T-cell (primary cell): ENCODE measurements around the gene ZP4. TPM values are rescaled to one million over a fixed set of nuclear protein-coding genes. Genes with fewer than 3 reads are reported as not detected.

ENCODE experiments used
- ATAC-seq, 4 experiments: fragments of 200-7000 bp in 3 of 4; fragments of 150-1000 bp in 1 of 4; cut with Tn5 transposase; replicated peaks in 1 of 4; 1 replicate in 3 of 4; 2 replicates in 1 of 4; pipeline ENCODE4 v1.10.0; 2021; ENCODE audit warnings: moderate library complexity in 3 of 4, mild to moderate bottlenecking in 2 of 4, moderate number of reproducible peaks in 1 of 4
- CTCF ChIA-PET, 2 donors: fragments of 300-600 bp; sonication (Branson Sonifier 250); formaldehyde crosslinking; loops; one replicate each; lab custom pipeline; 2022; ENCODE audit warnings: antibody characterized with exemption in 2 of 2; lab: Charles Lee
- POLR2A ChIA-PET, 2 donors: fragments of 300-600 bp; sonication (Branson Sonifier 250); formaldehyde crosslinking; loops; one replicate each; lab custom pipeline; 2022; ENCODE audit warnings: antibody characterized with exemption in 2 of 2; lab: Charles Lee
- DNase-seq, 35 experiments: peaks; one replicate each; pipeline versions ENCODE4 v3.0.0 to v3.0.0-alpha.2; 2013 to 2023
- H3K27ac ChIP-seq: one replicate; pipeline ENCODE4 v1.5.1; 2013; ENCODE audit warnings: low read length
- H3K27me3 ChIP-seq, 2 experiments: replicated peaks in 1 of 2; 1 replicate in 1 of 2; 2 replicates in 1 of 2; pipeline versions ENCODE4 v1.6.1 to v1.7.0; 2013; ENCODE audit warnings: low read length in 1 of 2, mixed read lengths in 1 of 2; ENCODE audit not compliant: control insufficient read depth in 2 of 2, insufficient read depth in 2 of 2; ENCODE audit errors: extremely low read depth in 1 of 2
- H3K36me3 ChIP-seq, 2 donors: 1 replicate in 1 of 2; 2 replicates in 1 of 2; pipeline versions ENCODE4 v1.6.1 to v1.7.0; 2013; ENCODE audit warnings: low read length in 1 of 2; ENCODE audit not compliant: control insufficient read depth in 2 of 2, insufficient read depth in 1 of 2; ENCODE audit errors: extremely low read depth in 1 of 2
- H3K4me1 ChIP-seq, 2 experiments: 1 replicate in 1 of 2; 2 replicates in 1 of 2; pipeline versions ENCODE4 v1.6.1 to v1.7.0; 2013; ENCODE audit warnings: low read length in 2 of 2, mixed read lengths in 1 of 2; ENCODE audit not compliant: insufficient read depth in 2 of 2, control insufficient read depth in 1 of 2; ENCODE audit errors: extremely low read depth in 1 of 2
- H3K4me3 ChIP-seq, 2 donors: 1 replicate in 1 of 2; 2 replicates in 1 of 2; pipeline versions ENCODE4 v1.5.1 to v1.7.0; 2013; ENCODE audit warnings: mild to moderate bottlenecking in 2 of 2, low read length in 1 of 2, moderate library complexity in 1 of 2; ENCODE audit not compliant: control insufficient read depth in 1 of 2; ENCODE audit errors: extremely low read depth in 1 of 2
- H3K9me3 ChIP-seq: 2 replicates; pipeline ENCODE4 v1.7.0; 2013
- H3K27ac Mint-ChIP-seq, 2 donors: one replicate each; pipeline ENCODE4 v1.8.0; 2020 to 2021; ENCODE audit warnings: mild to moderate bottlenecking in 2 of 2, mixed read lengths in 2 of 2
- H3K27me3 Mint-ChIP-seq, 2 donors: one replicate each; pipeline ENCODE4 v1.8.0; 2021 to 2022; ENCODE audit warnings: mixed read lengths in 2 of 2
- H3K36me3 Mint-ChIP-seq: one replicate; pipeline ENCODE4 v1.8.0; 2021; ENCODE audit warnings: mixed read lengths
- H3K4me1 Mint-ChIP-seq, 3 donors: one replicate each; pipeline ENCODE4 v1.8.0; 2020 to 2022; ENCODE audit warnings: mixed read lengths in 3 of 3, mild to moderate bottlenecking in 1 of 3
- H3K4me3 Mint-ChIP-seq, 3 donors: one replicate each; pipeline ENCODE4 v1.8.0; 2020 to 2022; ENCODE audit warnings: mild to moderate bottlenecking in 3 of 3, mixed read lengths in 3 of 3, moderate library complexity in 3 of 3
- H3K9me3 Mint-ChIP-seq, 3 donors: one replicate each; pipeline ENCODE4 v1.8.0; 2020 to 2022; ENCODE audit warnings: mixed read lengths in 3 of 3
- WGBS: methylation state at CpG from one replicate; pipeline ENCODE4 v1.1.5; 2013; ENCODE audit warnings: missing lambda C conversion rate; ENCODE audit not compliant: insufficient coverage; 5-methylcytosine and 5-hydroxymethylcytosine counted together
- total RNA-seq, 35 experiments: library from RNA in 6 of 35; stranded (reverse) in 6 of 35; fragments of 120-200 nt in 1 of 35; gene quantifications; one replicate each; pipeline versions ENCODE4 v1.2.1 to v1.2.4 and lab custom pipeline; 2013 to 2026

The ZP4 gene
- total RNA-seq, 5 donors from 2014 or later (not counting 1 experiment from before 2014, with no cell fraction given): not detected

DNA sequence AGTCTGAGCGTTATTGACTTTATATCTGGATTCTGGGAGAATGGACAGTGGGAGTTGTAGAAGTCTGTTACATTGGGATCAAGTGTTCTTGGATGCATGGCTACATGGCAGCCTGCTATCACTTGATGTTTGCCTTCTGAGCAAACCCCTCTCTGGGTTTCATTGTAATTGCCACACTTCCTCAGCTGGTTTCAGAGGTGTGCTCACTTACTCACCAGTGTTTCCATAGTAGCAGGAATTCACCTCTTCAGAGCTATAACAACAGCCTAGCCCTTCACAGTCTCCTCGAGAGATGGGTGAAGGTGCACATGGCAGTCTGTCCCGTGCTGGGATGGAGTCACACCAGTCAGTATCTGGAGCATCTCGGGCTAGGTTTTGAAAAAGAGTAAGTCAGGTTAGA, 2.6 kb downstream of the ZP4 start:
- Mint-ChIP-seq H3K36me3 (no peaks in the 10 kb centered on the region), H3K9me3 (peaks cover under 1 to 6% (median 1%) of the 10 kb centered on the region in 3 donors), H3K27me3 (no peaks in the 10 kb centered on the region), H3K4me1 (no peaks in the 10 kb centered on the region), H3K4me3 (no peak overlapping the region), H3K27ac (no peak overlapping the region)
- WGBS: 79% methylated on average over 2 of the region's 4 CpGs
- no peak for ATAC-seq
- H3K27me3 ChIP-seq: no peaks in the 10 kb centered on the region
- H3K9me3 ChIP-seq: no peaks in the 10 kb centered on the region
- no peak for DNase-seq
- no peaks in the 10 kb centered on the region for H3K4me1 ChIP-seq
- no peaks in the 10 kb centered on the region for H3K36me3 ChIP-seq
- no peak overlapping the region for H3K4me3 ChIP-seq
- ChIA-PET POLR2A (no interaction called here), CTCF (no interaction called here)
- H3K27ac ChIP-seq: no peak overlapping the region

DNA sequence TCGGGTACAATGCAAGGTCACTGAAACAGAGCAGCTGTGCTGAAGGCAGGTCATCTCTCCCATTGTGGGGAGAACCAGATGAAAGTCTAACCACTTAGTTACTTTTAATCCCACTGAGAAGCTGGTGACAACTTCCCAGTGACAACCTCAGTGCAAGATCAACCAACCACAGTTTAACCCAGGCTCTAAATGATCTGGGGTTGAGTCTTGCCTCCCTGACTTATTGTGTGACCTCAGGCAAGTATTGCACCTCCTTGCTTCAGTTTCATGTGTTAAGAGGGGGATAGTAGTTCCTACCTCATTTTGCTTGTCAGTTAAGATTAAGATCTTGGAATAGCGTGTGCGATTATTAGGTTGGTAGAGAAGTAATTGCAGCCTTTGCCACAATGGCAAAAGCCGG, 3.2 kb downstream of the ZP4 start:
- no peak overlapping the region for H3K4me3 Mint-ChIP-seq
- no peaks in the 10 kb centered on the region for H3K36me3 ChIP-seq
- no peak overlapping the region for H3K27ac ChIP-seq
- no peaks in the 10 kb centered on the region for H3K4me1 Mint-ChIP-seq
- 100% methylated on average over 1 of the region's 4 CpGs for WGBS
- no peaks in the 10 kb centered on the region for H3K4me1 ChIP-seq
- no peaks in the 10 kb centered on the region for H3K36me3 Mint-ChIP-seq
- no peak overlapping the region for H3K27ac Mint-ChIP-seq
- H3K9me3 ChIP-seq: no peaks in the 10 kb centered on the region
- H3K27me3 Mint-ChIP-seq: peaks cover 0 to 3% of the 10 kb centered on the region in 2 donors
- no peak for DNase-seq
- H3K4me3 ChIP-seq: no peak overlapping the region
- peaks cover 4 to 6% (median 4%) of the 10 kb centered on the region in 3 donors for H3K9me3 Mint-ChIP-seq
- ATAC-seq: no peak
- H3K27me3 ChIP-seq: no peaks in the 10 kb centered on the region
- POLR2A ChIA-PET: no interaction called here
- CTCF ChIA-PET: no interaction called here

DNA sequence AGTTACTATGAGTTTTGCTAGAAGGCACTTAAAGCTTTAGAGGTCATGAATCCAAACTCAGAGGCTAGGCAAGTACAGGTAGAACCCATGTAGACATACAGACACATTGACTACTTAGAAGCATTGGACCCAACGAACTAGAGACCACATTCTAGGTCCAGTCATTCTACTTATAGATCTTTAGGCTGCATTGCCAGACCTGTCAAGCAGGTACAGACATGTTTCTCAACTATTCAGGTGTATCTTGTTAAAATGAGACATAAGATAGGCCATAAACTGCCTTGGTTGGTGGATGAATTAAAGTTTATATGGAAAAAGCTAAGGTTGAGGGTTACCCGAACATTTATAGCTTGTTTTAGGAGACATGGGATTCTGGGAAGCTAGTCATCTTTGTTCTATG, 6.5 kb downstream of the ZP4 start:
- Histone ChIP-seq H3K27me3 (no peaks in the 10 kb centered on the region), H3K27ac (no peak overlapping the region), H3K4me3 (no peak overlapping the region), H3K4me1 (no peaks in the 10 kb centered on the region), H3K9me3 (no peaks in the 10 kb centered on the region), H3K36me3 (no peaks in the 10 kb centered on the region)
- ChIA-PET CTCF (no interaction called here), POLR2A (no interaction called here)
- DNase-seq (no peak), ATAC-seq (no peak)
- WGBS: 67% methylated on average over 1 of the region's 2 CpGs
- H3K4me3 Mint-ChIP-seq: no peak overlapping the region
- H3K4me1 Mint-ChIP-seq: no peaks in the 10 kb centered on the region
- peaks cover 0 to 3% of the 10 kb centered on the region in 2 donors for H3K27me3 Mint-ChIP-seq
- no peak overlapping the region for H3K27ac Mint-ChIP-seq
- peaks cover 2 to 10% (median 4%) of the 10 kb centered on the region in 3 donors for H3K9me3 Mint-ChIP-seq
- no peaks in the 10 kb centered on the region for H3K36me3 Mint-ChIP-seq

DNA sequence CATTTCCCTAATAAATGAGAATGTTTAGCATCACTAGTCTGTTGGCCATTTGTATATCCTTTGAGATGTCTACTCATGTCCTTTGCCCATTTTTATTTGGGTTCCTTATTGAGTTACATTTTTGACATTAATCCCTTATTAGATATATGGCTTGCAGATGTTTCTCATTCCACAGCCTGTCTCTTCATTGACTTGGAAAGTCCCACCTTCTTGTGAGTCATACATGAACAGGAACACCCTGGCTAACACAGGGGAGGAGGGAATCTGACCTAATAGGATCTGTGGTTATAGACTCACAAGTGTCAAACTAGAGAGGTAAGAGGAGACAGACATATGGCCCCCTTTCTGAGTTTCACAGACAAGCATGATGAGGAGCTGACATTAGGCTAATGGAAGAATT, 11.5 kb downstream of the ZP4 start:
- Mint-ChIP-seq H3K27me3 (peaks cover 0 to 3% of the 10 kb centered on the region in 2 donors), H3K4me3 (no peak overlapping the region), H3K27ac (no peak overlapping the region), H3K36me3 (no peaks in the 10 kb centered on the region), H3K9me3 (peaks cover 2 to 6% (median 4%) of the 10 kb centered on the region in 3 donors), H3K4me1 (no peaks in the 10 kb centered on the region)
- ChIA-PET POLR2A (no interaction called here), CTCF (no interaction called here)
- Histone ChIP-seq H3K4me1 (no peaks in the 10 kb centered on the region), H3K27ac (no peak overlapping the region), H3K36me3 (no peaks in the 10 kb centered on the region), H3K4me3 (no peak overlapping the region), H3K9me3 (no peaks in the 10 kb centered on the region), H3K27me3 (no peaks in the 10 kb centered on the region)
- no peak for ATAC-seq
- DNase-seq: no peak

DNA sequence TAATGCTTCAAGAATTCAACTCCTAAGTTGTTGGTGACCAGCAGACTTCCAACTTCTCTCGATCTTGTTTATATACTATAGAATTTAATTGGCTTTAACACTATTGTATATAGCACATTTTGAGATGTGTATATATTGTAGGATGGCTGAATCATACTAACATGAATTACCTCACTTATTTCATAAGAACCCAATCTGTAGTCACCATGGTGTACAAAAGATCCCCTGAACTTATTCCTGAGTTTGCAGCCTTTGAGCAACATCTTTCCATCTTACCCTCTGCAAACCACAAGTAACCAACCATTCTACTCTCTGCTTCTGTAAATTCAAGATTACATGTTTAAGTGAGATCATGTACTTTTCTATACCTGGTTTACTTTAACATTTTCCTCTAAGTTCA, 12.3 kb downstream of the ZP4 start:
- DNase-seq (no peak), ATAC-seq (no peak)
- Mint-ChIP-seq H3K9me3 (peaks cover 2 to 6% (median 4%) of the 10 kb centered on the region in 3 donors), H3K4me3 (no peak overlapping the region), H3K4me1 (no peaks in the 10 kb centered on the region), H3K27ac (no peak overlapping the region), H3K27me3 (peaks cover 0 to 3% of the 10 kb centered on the region in 2 donors), H3K36me3 (no peaks in the 10 kb centered on the region)
- CTCF ChIA-PET: no interaction called here
- Histone ChIP-seq H3K36me3 (no peaks in the 10 kb centered on the region), H3K27ac (no peak overlapping the region), H3K4me3 (no peak overlapping the region), H3K27me3 (no peaks in the 10 kb centered on the region), H3K9me3 (no peaks in the 10 kb centered on the region), H3K4me1 (no peaks in the 10 kb centered on the region)
- POLR2A ChIA-PET: no interaction called here
- WGBS: no CpG with 5 or more reads among the region's 1 CpG

DNA sequence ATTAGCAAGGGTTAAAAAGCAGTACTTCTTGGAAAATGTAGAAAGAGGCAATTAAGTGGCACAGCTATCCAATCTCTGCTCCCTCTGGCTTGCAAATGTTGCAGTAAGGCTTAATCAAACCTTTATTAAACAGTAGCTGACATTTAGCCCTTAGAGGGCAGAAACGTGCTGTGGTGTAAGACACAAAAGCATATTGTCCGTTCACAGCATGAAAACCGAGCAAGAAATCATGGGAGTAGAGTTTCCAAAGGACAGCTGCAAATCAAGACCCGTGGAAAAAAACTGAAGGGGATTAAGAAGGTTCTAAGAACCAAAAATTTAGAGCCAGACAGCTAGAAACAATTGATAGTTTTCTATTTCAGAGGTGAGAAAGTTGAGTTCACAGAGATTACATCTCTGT, 13.1 kb downstream of the ZP4 start:
- H3K9me3 ChIP-seq: no peaks in the 10 kb centered on the region
- no peaks in the 10 kb centered on the region for H3K27me3 ChIP-seq
- no peaks in the 10 kb centered on the region for H3K36me3 ChIP-seq
- DNase-seq (no peak), ATAC-seq (no peak)
- no peaks in the 10 kb centered on the region for H3K27me3 Mint-ChIP-seq
- H3K36me3 Mint-ChIP-seq: no peaks in the 10 kb centered on the region
- CTCF ChIA-PET: no interaction called here
- WGBS: 69% methylated on average over 4 of the region's 4 CpGs
- no peaks in the 10 kb centered on the region for H3K4me1 Mint-ChIP-seq
- POLR2A ChIA-PET: no interaction called here
- H3K27ac Mint-ChIP-seq: no peak overlapping the region
- no peak overlapping the region for H3K4me3 ChIP-seq
- peaks cover 0 to 6% (median 0%) of the 10 kb centered on the region in 3 donors for H3K9me3 Mint-ChIP-seq
- no peak overlapping the region for H3K4me3 Mint-ChIP-seq
- H3K4me1 ChIP-seq: no peaks in the 10 kb centered on the region
- no peak overlapping the region for H3K27ac ChIP-seq

DNA sequence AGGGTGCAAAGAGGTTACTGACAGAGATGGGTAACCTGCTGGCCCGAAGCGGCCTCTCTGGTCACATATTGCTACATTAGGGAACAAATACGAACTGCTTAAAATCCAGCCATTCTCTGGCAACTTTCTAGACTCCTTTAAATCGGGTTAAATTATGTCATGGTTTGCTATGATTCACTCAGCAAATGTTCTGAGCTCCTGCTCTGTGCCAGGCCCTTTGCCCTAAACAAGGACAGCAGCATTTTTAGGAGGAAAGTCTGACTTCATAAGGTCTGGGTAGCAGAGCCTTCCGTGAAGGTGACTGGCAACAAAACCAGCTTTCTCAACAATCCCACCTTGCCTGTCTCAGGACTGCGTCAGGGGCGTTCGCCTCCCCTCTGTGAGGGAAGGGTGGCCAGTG, 15.4 kb downstream of the ZP4 start:
- H3K27me3 Mint-ChIP-seq: peaks cover 0 to 8% of the 10 kb centered on the region in 2 donors
- H3K36me3 Mint-ChIP-seq: no peaks in the 10 kb centered on the region
- ChIA-PET POLR2A (no interaction called here), CTCF (no interaction called here)
- H3K4me1 Mint-ChIP-seq: no peaks in the 10 kb centered on the region
- H3K9me3 ChIP-seq: no peaks in the 10 kb centered on the region
- no peaks in the 10 kb centered on the region for H3K36me3 ChIP-seq
- no peak overlapping the region for H3K27ac ChIP-seq
- H3K4me3 ChIP-seq: no peak overlapping the region
- DNase-seq: no peak
- no peak overlapping the region for H3K27ac Mint-ChIP-seq
- H3K4me1 ChIP-seq: no peaks in the 10 kb centered on the region
- no peak for ATAC-seq
- H3K27me3 ChIP-seq: no peaks in the 10 kb centered on the region
- WGBS: 96% methylated on average over 4 of the region's 8 CpGs
- H3K4me3 Mint-ChIP-seq: no peak overlapping the region
- H3K9me3 Mint-ChIP-seq: peaks cover 0 to 17% (median 0%) of the 10 kb centered on the region in 3 donors
